ENCODE measurements around the gene GABBR2.

Gene GABBR2

GRCh38 chr9:98634685-98635336 lies 73.9 kb downstream of the GABBR2 start:
- DNase-seq (ENCODE audit: low spot score): no peak

- DNase-seq (ENCODE audit: low spot score): no peak
Observed at GRCh38 chr9:98632839-98633238, 75.9 kb downstream of the GABBR2 start.

GRCh38 chr9:98627296-98627695 lies 81.4 kb downstream of the GABBR2 start:
- DNase-seq (ENCODE audit: low spot score): no peak

DNA sequence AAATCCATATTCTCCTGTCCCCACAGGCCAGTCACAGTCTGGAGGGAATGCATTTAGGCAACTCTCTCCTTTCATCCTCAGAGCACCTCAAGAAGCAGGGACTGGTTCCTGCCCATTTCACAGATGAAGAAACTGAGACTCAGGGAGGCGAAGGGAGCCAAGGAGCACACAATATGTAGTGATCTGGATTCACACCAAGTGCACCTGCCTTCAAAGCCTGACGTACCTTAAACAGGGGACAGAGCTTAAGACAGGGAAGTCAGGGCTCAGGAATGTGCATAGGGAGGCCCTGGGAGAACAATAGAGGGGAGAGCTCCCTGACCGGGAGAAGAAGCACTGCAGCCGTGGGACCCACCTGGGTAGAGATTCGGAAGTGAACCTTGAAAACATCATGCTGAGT lies 83.0 kb downstream of the GABBR2 start:
- no peak for DNase-seq (ENCODE audit: low spot score)

DNA sequence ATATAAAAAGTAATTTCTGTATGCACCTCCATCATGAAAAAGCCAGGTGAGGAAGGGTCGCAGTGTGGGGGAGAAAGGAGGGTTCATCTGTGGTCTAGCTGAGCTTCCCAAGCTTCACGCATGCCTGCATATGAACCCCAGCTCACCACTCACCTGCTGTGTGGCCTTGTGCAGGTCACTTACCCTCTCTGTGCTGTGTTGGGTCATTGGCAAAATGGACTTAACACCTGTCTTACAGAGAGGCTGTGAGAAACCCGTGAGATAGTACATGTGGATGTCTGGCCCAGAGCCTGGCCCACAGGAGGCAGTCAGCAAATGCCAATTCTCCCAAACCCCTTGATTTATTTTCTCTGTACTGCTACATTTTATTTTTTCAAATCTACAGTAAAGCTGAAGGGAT lies 88.9 kb downstream of the GABBR2 start:
- DNase-seq (ENCODE audit: low spot score): no peak

DNA sequence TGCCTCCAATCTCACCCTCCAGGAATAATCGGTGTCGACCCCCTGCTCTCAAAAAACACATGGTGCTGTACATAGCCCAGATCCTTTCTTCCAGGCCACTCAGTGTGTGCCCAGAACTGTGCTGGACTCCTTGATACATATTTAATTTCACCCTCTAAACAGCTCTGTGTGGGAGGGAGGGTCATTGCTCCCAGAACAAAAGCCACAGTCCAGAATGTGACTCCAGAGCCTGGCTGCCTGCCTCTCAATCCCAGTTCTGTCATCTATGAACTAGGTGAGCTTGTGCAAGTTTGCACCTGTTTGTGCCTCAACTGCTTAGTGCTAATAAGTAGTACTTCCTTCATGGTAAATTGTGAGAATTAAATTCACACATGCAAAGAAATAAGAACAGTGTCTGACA lies 93.1 kb downstream of the GABBR2 start:
- DNase-seq (ENCODE audit: low spot score): no peak

GRCh38 chr9:98614941-98615340 lies 93.8 kb downstream of the GABBR2 start:
- no peak for DNase-seq (ENCODE audit: low spot score)

GRCh38 chr9:98612061-98612752 lies 96.5 kb downstream of the GABBR2 start:
- DNase-seq (ENCODE audit: low spot score): no peak

DNA sequence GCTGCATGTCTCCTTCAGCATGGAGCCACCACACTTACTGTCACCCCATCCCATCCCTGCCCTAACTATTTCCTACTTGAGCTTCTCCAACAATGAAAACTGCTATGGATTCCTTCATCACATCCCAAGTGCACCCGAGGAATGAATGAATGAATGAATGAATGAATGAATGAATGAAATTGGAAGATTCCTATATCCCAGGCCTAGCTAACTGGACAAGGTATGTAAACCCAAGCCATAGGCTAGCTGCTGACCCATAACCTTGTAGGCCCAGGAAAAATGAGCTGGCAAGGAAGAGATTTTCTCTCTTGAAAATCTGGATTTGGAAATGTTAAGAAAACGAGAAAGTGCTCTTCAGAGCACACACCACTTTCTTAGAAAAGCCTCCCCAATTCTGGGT lies 97.4 kb downstream of the GABBR2 start:
- DNase-seq (ENCODE audit: low spot score): no peak

- DNase-seq (ENCODE audit: low spot score): no peak
Observed at GRCh38 chr9:98610711-98611110, 98.0 kb downstream of the GABBR2 start.

DNA sequence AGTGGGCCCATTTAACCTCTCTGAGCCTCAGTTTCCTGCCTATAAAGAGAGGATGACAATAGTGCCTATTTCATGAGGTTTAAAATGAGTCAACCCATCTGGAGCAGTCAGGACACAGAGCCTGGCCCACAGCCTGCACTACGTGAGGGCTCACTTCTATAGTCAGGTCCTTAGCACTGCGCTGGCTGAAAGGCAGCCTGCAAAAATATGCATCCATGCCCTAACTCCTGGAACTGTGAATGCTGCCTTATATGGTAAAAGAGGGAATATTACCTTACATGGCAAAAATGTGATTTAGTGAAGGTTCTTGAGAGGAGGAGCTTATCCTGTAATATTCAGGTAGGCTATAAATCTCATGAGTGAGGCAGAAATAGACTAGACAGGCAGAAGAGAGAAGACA lies 98.5 kb downstream of the GABBR2 start:
- DNase-seq (ENCODE audit: low spot score): no peak

- DNase-seq (ENCODE audit: low spot score): no peak
Observed at GRCh38 chr9:98609646-98610045, 99.1 kb downstream of the GABBR2 start.

GRCh38 chr9:98607787-98608186 lies 100.9 kb downstream of the GABBR2 start:
- DNase-seq (ENCODE audit: low spot score): no peak

DNA sequence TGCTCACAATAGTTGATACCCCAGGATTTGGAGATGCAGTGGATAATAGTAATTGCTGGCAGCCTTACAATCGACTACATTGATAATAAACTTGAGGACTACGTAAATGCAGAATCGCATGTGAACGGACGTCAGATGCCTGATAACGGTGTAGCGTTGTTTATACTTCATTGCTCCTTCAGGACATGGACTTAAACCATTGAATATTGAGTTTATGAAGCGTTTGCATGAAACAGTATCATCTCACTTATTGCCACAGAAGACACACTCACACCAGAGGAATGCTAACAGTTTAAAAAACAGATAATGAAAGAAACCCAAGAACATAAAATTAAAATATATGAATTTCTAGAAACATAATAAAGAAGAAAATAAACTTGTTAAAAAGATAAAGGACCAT lies 101.6 kb downstream of the GABBR2 start:
- no peak for DNase-seq (ENCODE audit: low spot score)

- DNase-seq (ENCODE audit: low spot score): no peak
Observed at GRCh38 chr9:98606730-98607129, 102.0 kb downstream of the GABBR2 start.

DNA sequence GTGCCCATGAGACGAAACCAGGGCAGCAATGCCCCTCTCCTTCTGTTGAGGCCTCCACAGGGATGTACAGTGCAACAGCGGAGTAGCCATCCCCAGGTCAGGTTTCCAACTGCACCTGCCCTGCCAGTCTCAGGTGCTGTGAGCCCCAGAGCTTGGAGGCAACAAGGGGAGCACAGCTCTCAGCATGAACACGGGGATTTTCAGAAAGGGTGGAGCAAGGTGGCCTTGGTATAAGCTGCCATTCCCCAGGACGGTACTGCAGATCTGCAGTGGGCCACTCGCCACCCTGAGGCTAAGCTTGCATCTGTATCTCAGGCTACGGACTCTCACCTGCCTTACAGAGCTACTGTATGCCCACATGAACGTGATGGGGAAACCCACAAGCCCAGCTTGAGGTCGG lies 103.6 kb downstream of the GABBR2 start:
- no peak for DNase-seq (ENCODE audit: low spot score)

GRCh38 chr9:98603821-98604383 lies 104.8 kb downstream of the GABBR2 start:
- DNase-seq (ENCODE audit: low spot score): no peak

- no peak for DNase-seq (ENCODE audit: low spot score)
Observed at GRCh38 chr9:98602839-98603500, 105.8 kb downstream of the GABBR2 start.

- no peak for DNase-seq (ENCODE audit: low spot score)
Observed at GRCh38 chr9:98600631-98601030, 108.1 kb downstream of the GABBR2 start.

DNA sequence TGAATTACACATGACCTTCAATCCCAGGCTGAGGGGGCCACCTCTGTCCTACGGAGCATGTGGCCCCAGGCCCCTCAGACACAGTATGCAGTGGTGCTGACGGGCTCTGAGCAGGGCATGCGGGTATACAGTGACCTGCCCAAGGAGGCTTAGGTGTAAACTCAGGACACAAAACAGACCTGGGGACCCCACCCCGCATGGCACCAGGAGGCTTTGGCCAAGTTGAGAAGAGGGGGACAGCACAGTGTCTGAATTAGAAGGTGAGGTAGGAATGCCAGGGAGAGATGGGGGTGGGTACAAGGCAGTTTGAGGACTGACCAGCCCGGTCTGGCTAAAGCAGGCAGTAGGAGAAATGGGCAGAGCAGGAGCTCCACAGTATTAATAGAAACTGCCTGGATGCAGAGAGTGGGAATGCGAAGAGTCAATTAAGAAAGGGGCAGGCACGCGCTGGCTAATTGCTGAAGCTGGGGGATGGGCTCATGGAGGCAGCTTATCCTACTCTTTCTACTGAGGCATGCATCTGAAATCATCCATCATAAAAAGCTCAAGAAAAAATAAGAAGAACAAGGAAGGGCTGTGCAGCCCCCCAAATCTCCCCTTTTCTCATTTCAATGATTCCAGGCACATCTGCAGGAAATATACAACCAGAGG lies 109.0 kb downstream of the GABBR2 start:
- DNase-seq (ENCODE audit: low spot score): no peak

- DNase-seq (ENCODE audit: low spot score): no peak
Observed at GRCh38 chr9:98598861-98599260, 109.9 kb downstream of the GABBR2 start.

DNA sequence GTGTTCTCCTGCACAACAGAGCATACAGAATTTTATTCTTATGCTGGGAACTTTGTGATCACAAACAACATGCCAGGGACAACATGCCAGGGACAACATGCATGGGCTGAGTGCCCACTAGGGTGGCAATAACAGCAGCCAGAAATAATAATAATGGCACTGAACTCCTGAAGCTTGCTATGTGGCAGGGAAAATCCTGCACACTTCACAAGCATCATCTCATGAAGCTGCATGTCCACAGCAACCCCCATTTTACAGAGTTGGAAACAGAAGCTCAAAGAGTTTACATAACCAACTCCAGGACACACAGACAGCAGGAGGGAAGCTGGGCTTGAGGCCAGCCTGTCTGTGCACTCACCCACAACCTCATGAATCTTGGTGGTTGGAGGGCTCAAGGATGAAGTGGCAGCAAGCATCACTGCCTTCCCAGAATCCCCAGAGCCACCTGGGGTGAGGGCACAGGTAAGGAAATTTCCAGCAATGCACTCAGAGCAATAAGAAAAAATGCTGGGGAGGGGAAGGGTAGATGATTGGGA lies 111.4 kb downstream of the GABBR2 start:
- DNase-seq (ENCODE audit: low spot score): no peak
